HepG2 (cell line): ENCODE data around the gene GNG3. TPM values are rescaled to one million over a fixed set of nuclear protein-coding genes. Genes with fewer than 3 reads are reported as not detected.
A peak's percentile ranks its signal among the peaks of the same experiment; 100 is the strongest.

Experiments
- HDAC2 ChIP-seq: sonication (generic); formaldehyde crosslinking; IDR thresholded peaks from 2 replicates; pipeline ENCODE4 v1.4.0; 2020; ENCODE audit warnings: missing genetic modification reagents
- HNF4A ChIP-seq: sonication (generic); formaldehyde crosslinking; IDR thresholded peaks from 2 replicates; pipeline ENCODE4 v1.4.0; 2020; ENCODE audit warnings: missing genetic modification reagents
- HOXD1 ChIP-seq: sonication (generic); formaldehyde crosslinking; IDR thresholded peaks from 2 replicates; pipeline ENCODE4 v1.5.0; 2020; ENCODE audit warnings: missing genetic modification reagents
- MED1 ChIP-seq: sonication (generic); formaldehyde crosslinking; IDR thresholded peaks from 2 replicates; pipeline ENCODE4 v1.4.0; 2020; ENCODE audit warnings: missing genetic modification reagents
- MED13 ChIP-seq: sonication (generic); formaldehyde crosslinking; IDR thresholded peaks from 2 replicates; pipeline ENCODE4 v1.5.0; 2020; ENCODE audit warnings: missing genetic modification reagents
- MYC ChIP-seq: sonication (generic); formaldehyde crosslinking; IDR thresholded peaks from 2 replicates; pipeline ENCODE4 v1.9.0; 2021; ENCODE audit warnings: missing genetic modification reagents, borderline replicate concordance
- POLR2A ChIP-seq, 2 experiments: IDR thresholded peaks; 2 replicates each; pipeline ENCODE4 v1.6.1; 2011; ENCODE audit warnings: low read depth in 2 of 2, low read length in 2 of 2, mild to moderate bottlenecking in 1 of 2, moderate library complexity in 1 of 2; ENCODE audit not compliant: insufficient read depth in 1 of 2
- POLR2AphosphoS5 ChIP-seq: IDR thresholded peaks from 2 replicates; pipeline ENCODE4 v1.6.1; 2012; ENCODE audit warnings: low read depth, low read length
- REPIN1 ChIP-seq: sonication (generic); formaldehyde crosslinking; IDR thresholded peaks from 2 replicates; pipeline ENCODE4 v1.8.0; 2022; ENCODE audit warnings: missing genetic modification reagents, low read depth, mild to moderate bottlenecking, borderline replicate concordance
- SIX4 ChIP-seq: sonication (generic); formaldehyde crosslinking; IDR thresholded peaks from 2 replicates; pipeline ENCODE4 v1.4.0; 2020; ENCODE audit warnings: missing genetic modification reagents
- SMYD3 ChIP-seq: sonication (generic); formaldehyde crosslinking; IDR thresholded peaks from 2 replicates; pipeline ENCODE4 v1.8.1; 2023; ENCODE audit warnings: mild to moderate bottlenecking, missing genetic modification reagents
- SRF ChIP-seq: IDR thresholded peaks from 2 replicates; pipeline ENCODE4 v1.6.1; 2011; ENCODE audit warnings: mild to moderate bottlenecking, low read depth, low read length, moderate library complexity
- TBL1XR1 ChIP-seq: fragments of 150-350 bp; IDR thresholded peaks from 2 replicates; pipeline ENCODE4 v1.6.1; 2014; ENCODE audit warnings: borderline replicate concordance, low read length; ENCODE audit not compliant: partially characterized antibody
- TEAD3 ChIP-seq: optimal IDR thresholded peaks from 2 replicates; pipeline ENCODE3; 2016; ENCODE audit warnings: borderline replicate concordance
- ZNF10 ChIP-seq: sonication (generic); formaldehyde crosslinking; IDR thresholded peaks from 2 replicates; pipeline ENCODE4 v1.4.0; 2020; ENCODE audit warnings: mild to moderate bottlenecking, low read depth, missing genetic modification reagents, borderline replicate concordance
- ZNF747 ChIP-seq: sonication (generic); formaldehyde crosslinking; IDR thresholded peaks from 2 replicates; pipeline ENCODE4 v1.8.1; 2023; ENCODE audit warnings: missing genetic modification reagents, mild to moderate bottlenecking, borderline replicate concordance
- polyA plus RNA-seq, 8 experiments: library from polyadenylated mRNA; depleted of rRNA in 3 of 8; stranded (reverse) in 7 of 8; unstranded in 1 of 8; fragments of >200 nt; fragmentation: Illumina TruSeq in 4 of 8; extraction: Trizol in 4 of 8; gene quantifications; 2 replicates each; pipeline versions ENCODE4 v1.2.1 to v1.2.3, GENCODE V29; 2011 to 2016; ENCODE audit warnings: low read depth in 4 of 8, missing spikeins in 1 of 8, mixed read lengths in 1 of 8; ENCODE audit not compliant: insufficient read depth in 1 of 8
- total RNA-seq, 5 experiments: library from RNA; depleted of rRNA; stranded (reverse); fragments of >200 nt; fragmentation: Illumina TruSeq; extraction: Trizol; gene quantifications; 2 replicates each; pipeline ENCODE4 v1.2.3, GENCODE V29; 2016; ENCODE audit warnings: low read depth in 1 of 5
- TF ChIP-seq, protein P1 (sequence below): sonication (generic); formaldehyde crosslinking; IDR thresholded peaks from 2 replicates; pipeline ENCODE4 v1.4.0; 2020; ENCODE audit warnings: missing genetic modification reagents, low read depth, mild to moderate bottlenecking, borderline replicate concordance
- TF ChIP-seq, protein P2 (sequence below): sonication (generic); formaldehyde crosslinking; conservative IDR thresholded peaks from 2 replicates; pipeline ENCODE4 v1.8.1; 2023; ENCODE audit warnings: missing genetic modification reagents
- TF ChIP-seq, protein P3 (sequence below): sonication (generic); formaldehyde crosslinking; IDR thresholded peaks from 2 replicates; pipeline ENCODE4 v1.8.0; 2023; ENCODE audit warnings: mild to moderate bottlenecking, missing genetic modification reagents

The GNG3 gene
- total and polyA plus RNA-seq, 2 of the 13 experiments (the other 11 are each of a cell fraction or from before 2014, with no cell fraction given), result not detected

DNA sequence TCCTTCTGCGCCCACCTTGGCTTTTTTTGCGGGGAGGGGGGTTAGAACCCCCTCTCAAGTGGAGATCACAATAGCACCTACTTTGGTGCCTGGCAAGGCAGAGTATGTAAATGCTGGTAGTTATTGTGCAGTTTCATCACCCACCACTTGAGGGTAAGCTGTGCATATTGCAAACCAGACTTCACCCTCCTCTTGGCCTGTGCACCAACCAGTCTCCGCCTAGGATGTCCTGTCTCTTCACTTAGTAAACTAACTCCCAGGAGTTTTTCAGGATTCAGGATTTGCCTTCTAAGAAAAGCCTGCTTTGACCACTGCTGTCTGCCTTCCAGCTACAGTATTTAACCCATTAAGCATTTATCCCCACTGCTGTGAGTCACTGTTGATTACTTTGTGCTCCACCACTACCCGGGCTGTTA is 26.6 kb upstream of the GNG3 start (continued):
- no peak for TF ChIP-seq ZNF747 (CRISPR knock-in tag)
- TF ChIP-seq SMYD3 (CRISPR knock-in tag), result no peak
- TF ChIP-seq, protein P1, sequence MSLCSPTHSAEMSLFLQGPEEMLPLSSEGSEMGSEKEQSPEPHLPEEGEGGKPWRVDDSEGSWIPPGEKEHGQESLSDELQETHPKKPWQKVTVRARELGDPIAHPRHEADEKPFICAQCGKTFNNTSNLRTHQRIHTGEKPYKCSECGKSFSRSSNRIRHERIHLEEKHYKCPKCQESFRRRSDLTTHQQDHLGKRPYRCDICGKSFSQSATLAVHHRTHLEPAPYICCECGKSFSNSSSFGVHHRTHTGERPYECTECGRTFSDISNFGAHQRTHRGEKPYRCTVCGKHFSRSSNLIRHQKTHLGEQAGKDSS (CRISPR knock-in tag), result no peak
- 0 out of 2 replicates have a peak, but pooled peaks have one; percentile 15 for TF ChIP-seq HNF4A (CRISPR knock-in tag)
- peak; percentile 63 for TF ChIP-seq TEAD3 (CRISPR knock-in tag)
- TF ChIP-seq SRF, result no peak
- TF ChIP-seq REPIN1 (CRISPR knock-in tag), result peak; percentile 45; the same call in 1 of the 2 replicates
- TF ChIP-seq, protein P2, sequence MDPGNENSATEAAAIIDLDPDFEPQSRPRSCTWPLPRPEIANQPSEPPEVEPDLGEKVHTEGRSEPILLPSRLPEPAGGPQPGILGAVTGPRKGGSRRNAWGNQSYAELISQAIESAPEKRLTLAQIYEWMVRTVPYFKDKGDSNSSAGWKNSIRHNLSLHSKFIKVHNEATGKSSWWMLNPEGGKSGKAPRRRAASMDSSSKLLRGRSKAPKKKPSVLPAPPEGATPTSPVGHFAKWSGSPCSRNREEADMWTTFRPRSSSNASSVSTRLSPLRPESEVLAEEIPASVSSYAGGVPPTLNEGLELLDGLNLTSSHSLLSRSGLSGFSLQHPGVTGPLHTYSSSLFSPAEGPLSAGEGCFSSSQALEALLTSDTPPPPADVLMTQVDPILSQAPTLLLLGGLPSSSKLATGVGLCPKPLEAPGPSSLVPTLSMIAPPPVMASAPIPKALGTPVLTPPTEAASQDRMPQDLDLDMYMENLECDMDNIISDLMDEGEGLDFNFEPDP (CRISPR knock-in tag), result no peak
- no peak for TF ChIP-seq SIX4 (CRISPR knock-in tag)
- TF ChIP-seq MYC (CRISPR knock-in tag), result 0 out of 2 replicates have a peak, but pooled peaks have one; percentile 15
- 0 out of 2 replicates have a peak, but pooled peaks have one; percentile 25 for TF ChIP-seq HDAC2 (CRISPR knock-in tag)
- TF ChIP-seq POLR2AphosphoS5, result peak; percentile 49
- TF ChIP-seq HOXD1 (CRISPR knock-in tag), result 0 out of 2 replicates have a peak, but pooled peaks have one; percentile 42
- TF ChIP-seq MED13 (CRISPR knock-in tag), result no peak
- 0 out of 4 replicates have a peak, but pooled peaks of 1 of the 2 experiments have one; percentile 39 for TF ChIP-seq POLR2A (IDR thresholded peaks at IDR 0.05; ENCODE audit: insufficient read depth in 1 of 2, low read depth in 2 of 2, low read length in 2 of 2)
- peak; percentile 41; the same call in 1 of the 2 replicates for TF ChIP-seq MED1
- no peak for TF ChIP-seq TBL1XR1
- TF ChIP-seq, protein P3, sequence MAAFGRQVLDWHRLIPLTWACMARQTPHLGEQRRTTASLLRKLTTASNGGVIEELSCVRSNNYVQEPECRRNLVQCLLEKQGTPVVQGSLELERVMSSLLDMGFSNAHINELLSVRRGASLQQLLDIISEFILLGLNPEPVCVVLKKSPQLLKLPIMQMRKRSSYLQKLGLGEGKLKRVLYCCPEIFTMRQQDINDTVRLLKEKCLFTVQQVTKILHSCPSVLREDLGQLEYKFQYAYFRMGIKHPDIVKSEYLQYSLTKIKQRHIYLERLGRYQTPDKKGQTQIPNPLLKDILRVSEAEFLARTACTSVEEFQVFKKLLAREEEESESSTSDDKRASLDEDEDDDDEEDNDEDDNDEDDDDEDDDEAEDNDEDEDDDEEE (CRISPR knock-in tag), result 0 out of 2 replicates have a peak, but pooled peaks have one; percentile 24
- no peak for TF ChIP-seq ZNF10 (CRISPR knock-in tag)
